ENCODE results near the gene RCE1.

Gene RCE1

DNA sequence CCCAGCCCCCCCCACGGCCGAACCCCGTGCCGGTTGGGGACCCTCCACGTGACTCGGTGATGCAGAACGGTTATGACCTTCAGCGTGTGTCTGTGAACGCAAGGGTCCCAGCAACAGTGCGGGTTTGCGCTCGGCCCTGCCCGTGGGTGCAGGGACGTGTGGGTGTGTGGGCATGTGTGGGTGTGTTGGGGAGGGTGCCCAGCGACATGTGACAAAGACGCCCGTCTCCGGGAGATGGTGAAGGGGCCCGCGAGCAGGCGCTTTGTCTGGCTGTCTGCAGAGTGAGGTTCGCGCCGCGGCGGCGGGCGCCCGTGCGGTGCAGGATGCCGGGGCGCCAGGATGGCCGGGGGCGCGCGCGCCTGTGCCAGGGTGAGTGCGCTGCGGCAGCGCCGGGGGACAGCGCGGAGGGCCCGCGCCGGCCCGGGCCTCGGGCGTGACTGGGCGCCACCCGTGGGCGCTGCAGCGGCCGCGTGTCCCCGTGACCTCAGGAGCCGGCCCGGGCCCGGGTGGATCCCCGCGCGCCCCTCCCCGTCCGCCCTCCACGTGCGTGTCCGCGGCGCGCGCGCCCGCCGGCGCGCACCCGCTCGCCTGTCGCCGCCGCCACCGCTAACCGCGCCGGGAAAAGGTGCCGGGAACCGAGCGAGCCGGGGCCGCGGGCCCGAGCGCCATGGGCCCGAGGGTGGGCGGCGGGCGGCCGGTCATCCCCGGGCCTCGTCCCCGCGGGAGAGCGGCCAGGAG, 13.4 kb downstream of the RCE1 start, which contains the start of gene LRFN4:
TSS of gene LRFN4 (plus strand) at position 569 of the 738 bp plus-strand sequence. CDS start 681 bp downstream, outside the sequence.
- no peak for DNase-seq (ENCODE audit: low read depth)

DNA sequence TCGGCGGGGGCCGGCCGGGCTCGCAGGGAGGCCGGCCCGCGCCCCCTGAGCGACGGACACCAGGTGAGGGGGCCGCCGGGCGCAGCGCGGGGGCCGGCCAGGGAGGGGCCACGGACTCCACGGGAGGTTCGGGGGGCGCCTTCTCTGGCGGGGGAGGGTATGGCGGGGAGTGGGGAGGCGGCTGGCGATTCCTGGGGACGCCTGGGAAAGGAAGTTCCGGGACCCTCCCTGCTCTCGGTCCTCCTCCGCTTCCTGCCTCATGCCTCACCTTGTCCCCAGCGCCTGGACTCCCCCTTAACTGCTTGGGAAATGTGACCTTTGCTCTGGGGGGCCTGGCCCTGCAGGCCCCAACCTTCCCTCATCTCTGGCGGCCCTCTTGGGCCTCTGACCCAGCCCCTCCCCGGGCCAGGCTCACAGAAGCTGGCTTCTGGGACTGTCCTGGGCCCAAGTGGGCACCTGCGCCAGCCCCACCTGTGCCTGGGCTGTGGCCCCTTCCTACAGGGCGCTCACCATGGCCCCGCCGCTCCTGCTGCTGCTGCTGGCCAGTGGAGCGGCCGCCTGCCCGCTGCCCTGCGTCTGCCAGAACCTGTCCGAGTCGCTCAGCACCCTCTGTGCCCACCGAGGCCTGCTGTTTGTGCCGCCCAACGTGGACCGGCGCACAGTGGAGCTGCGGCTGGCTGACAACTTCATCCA, 14.1 kb downstream of the RCE1 start:
- DNase-seq (ENCODE audit: low read depth) = no peak

DNA sequence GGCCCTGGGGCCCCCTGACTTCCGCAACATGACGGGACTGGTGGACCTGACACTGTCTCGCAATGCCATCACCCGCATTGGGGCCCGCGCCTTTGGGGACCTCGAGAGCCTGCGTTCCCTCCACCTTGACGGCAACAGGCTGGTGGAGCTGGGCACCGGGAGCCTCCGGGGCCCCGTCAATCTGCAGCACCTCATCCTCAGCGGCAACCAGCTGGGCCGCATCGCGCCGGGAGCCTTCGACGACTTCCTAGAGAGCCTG, 14.6 kb downstream of the RCE1 start:
- no peak for DNase-seq (ENCODE audit: low read depth)

DNA sequence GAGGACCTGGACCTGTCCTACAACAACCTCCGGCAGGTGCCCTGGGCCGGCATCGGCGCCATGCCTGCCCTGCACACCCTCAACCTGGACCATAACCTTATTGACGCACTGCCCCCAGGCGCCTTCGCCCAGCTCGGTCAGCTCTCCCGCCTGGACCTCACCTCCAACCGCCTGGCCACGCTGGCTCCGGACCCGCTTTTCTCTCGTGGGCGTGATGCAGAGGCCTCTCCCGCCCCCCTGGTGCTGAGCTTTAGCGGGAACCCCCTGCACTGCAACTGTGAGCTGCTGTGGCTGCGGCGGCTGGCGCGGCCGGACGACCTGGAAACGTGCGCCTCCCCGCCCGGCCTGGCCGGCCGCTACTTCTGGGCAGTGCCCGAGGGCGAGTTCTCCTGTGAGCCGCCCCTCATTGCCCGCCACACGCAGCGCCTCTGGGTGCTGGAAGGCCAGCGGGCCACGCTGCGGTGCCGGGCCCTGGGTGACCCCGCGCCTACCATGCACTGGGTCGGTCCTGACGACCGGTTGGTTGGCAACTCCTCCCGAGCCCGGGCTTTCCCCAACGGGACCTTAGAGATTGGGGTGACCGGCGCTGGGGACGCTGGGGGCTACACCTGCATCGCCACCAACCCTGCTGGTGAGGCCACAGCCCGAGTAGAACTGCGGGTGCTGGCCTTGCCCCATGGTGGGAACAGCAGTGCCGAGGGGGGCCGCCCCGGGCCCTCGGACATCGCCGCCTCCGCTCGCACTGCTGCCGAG, 15.1 kb downstream of the RCE1 start:
- DNase-seq (ENCODE audit: low read depth) = no peak

DNA sequence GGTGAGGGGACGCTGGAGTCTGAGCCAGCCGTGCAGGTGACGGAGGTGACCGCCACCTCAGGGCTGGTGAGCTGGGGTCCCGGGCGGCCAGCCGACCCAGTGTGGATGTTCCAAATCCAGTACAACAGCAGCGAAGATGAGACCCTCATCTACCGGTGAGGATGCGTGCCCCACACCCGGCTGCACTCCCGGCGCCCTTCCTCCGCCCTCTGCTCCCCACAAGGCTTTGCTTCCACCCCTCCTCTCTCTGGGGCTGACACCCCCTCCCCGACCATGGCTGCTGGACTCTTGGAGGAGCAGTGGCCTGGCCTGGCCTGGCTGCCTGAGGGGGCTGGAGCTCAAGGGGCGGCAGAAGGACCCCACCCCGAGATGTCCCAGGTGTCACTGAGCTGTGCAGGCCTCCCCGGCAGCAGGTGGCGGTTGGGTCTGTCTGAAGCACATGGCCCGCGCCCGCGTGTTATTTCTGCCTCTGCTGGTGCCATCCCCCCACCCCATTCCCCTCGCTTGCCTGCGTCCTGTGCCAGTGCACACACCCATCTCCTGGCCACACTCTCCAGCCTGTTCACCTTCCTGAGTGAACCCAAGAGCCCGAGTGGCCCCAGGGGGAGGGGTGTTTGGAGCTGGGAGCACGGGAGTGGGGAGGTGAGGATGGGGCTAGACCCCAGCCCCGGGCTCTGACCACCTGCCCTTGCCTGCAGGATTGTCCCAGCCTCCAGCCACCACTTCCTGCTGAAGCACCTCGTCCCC, 15.9 kb downstream of the RCE1 start:
- DNase-seq (ENCODE audit: low read depth) = no peak

DNA sequence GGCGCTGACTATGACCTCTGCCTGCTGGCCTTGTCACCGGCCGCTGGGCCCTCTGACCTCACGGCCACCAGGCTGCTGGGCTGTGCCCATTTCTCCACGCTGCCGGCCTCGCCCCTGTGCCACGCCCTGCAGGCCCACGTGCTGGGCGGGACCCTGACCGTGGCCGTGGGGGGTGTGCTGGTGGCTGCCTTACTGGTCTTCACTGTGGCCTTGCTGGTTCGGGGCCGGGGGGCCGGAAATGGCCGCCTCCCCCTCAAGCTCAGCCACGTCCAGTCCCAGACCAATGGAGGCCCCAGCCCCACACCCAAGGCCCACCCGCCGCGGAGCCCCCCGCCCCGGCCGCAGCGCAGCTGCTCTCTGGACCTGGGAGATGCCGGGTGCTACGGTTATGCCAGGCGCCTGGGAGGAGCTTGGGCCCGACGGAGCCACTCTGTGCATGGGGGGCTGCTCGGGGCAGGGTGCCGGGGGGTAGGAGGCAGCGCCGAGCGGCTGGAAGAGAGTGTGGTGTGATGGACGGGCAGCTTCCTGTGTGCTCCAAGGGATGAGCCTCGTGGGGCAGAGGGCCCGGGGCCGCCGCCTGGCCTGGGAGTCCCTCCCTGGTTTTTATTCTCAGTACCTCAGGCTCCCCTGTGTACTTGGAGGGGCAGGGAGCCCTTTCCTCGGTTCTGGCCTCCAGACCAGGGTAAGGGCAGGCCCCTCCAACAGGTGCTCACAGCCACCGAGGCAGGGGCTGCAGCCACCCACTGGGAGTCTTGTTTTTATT, 16.6 kb downstream of the RCE1 start:
- DNase-seq (ENCODE audit: low read depth) = no peak

DNA sequence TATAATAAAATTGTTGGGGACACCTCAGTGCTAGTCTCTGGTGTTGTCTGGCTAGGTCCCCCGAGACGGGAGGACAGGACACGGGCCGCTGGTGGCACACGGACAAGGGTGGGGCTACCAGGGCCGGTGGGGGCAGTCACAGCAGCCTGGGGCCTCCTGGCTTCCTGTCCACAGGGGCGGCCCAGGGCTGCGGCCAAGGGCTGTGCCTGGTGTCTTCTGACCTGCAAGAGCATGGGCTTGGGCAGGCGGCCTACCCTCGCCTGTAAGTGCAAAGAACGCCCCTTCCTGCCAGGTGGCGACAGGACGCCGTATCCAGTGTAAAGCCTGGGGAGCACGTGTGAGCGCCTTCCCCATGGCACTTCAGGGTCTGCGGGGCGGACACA, 17.2 kb downstream of the RCE1 start:
- DNase-seq (ENCODE audit: low read depth) = no peak

DNA sequence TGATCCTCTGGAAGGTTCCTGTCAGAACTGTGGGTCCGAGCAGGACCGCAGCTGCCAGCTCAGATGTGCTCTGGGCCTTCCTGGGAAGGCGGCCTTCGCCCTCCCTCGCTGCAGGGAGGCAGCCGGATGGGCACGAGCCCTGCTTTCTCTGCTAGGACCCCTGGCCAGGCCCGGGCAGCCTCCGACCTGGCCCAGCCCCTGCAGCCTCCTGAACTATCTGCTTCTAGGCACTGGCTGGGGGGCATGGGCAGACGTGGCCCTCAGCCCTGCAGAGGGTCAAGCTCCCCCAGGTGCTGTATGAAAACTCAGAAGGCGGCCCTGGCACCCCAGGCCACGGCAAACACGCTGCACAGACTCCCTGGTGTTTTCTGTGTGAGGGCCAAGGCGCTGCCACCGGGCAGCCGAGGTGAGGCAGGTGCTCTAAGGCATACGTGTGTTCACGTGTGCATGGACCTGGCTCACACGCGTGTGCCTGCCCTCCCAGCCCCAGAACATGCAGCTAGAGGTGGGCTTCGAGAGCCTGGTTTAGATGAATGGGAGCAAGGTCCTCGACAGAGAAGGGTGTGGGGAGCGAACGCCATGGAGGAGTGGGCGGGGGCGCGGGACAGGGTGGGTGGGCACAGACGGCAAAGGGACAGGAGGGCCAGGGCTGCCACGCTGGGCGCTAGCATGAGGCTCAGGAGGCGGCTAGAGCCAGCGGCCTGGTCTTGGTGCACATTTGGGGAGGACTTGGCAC, 18.0 kb downstream of the RCE1 start:
- DNase-seq (ENCODE audit: low read depth) = no peak

DNA sequence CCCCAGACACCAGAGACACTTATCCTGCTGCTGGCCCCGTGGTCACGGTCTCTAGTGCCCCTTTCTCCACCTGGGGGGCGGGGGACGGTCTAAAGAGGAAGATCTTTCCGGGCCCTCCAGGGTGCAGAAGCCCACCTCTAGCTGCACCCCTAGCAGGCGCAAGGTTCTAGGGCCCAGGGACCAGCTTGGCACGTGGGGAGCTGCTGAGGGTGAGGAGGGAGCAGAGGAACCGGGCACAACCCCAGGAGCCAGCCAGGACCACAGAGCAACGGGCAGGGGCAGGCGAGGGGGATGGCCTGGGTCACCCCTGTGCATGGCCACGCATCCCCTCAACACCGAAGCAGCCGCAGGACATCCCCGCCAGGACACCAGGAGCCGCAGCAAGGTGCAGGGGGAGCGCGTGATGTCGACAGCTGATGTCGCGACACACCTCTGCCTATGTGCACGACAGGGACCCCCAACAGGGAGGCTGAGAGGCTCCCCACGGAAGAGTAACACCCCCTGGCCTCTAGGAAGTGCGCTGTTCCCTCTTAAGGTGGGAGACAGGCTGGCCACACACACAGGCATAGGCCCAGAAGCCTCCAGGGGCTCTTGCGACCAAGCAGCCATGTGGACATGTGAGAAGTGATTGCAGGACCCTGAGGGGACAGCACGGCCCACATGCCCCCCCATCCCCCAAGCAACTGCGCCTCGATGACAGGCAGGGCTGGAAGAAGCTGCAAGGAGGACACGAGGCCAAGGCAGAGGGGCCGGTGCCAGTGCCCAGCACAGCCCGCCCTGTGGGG, 18.7 kb downstream of the RCE1 start:
- DNase-seq (ENCODE audit: low read depth) = no peak

DNA sequence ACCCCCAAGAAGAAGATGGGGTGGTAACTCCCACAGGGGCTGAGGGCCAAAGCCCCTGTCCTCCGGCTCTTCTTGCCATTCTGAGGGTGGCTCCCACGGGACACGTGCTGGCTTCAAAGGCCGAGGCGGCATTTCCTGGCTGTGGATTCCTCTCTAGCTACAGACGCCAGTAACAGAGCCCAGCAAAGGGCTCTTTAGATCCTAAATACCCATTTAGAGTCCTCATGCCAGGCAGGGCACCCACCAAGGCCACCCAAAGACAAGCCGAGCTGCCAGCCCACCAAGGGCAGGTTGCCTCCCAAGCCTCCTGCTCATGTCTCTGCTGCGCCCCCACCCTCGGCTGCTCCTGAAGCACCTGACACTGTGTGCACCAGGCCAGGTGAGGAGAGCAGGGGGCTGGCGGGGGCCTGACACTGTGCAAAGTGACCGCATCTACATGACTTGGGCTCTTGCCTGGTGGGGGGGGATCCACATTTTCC, 19.4 kb downstream of the RCE1 start:
- no peak for DNase-seq (ENCODE audit: low read depth)

DNA sequence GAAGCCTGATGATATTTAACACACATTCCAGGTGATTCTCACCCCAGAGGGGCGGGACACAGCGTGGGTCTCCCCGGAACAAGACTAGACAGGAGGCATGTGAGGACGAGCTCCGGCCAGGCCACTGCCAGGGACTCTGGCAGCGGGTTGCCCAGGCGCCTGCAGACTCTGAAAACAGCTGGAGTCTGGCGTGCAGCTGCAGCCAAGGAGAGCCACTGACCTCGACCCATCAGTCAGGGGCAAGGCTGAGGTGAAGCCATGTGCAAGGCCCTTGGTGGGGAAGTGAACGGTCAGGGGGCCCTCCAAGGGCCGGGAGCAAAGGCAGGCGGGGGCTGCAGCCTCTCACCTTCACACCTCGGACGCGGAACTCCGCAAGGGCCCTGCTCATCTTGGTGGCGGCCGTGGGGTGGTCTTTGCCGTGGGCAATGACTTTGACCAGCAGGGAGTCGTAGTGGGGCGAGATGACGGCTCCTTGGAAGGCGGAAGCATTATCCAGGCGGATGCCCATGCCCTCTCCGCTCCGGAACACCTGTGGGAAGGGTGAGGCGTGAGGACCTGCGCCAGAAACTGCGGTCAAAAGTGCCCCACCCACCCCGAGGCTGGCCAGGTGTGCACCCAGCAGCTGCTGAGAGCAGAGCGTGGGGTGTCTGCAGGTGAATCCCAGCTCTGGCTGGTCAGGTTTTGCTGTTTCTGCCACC, 20.3 kb downstream of the RCE1 start:
- DNase-seq (ENCODE audit: low read depth) = no peak

DNA sequence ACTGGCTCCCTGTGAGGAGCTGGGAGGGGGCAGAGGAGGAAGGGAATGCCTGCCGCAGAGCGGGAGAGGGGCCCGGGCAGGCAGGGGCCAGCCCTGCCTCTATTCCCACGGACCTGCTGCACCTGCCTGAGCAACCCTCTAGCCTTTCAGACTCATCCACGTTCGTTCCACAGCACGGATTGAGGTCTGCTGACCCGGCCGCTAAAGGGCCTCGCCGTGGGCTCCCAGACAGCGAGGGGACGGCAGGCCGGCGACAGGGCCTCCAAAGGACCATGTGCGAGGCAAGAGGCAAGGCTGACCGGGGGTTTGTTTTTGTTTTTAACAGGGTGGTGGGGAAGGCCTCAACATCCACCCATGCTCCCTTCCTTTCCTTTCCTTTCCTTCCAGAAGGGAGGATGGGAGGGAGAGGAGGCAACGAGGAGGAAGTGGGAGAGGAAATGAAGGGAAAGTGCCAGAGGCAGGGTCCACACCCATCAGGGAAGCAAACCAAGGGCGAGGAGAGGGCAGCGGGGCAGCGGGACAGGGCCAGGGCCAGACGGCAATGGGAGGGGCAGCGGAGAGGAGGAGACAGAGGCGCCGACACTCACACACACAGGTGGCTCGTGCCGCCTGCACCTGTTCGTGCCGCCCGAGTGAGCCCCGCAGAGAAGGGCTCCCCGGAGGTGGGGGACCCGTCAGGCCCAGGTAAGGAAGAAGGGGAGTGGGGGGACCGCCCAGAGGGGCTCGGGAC, 21.1 kb downstream of the RCE1 start:
- DNase-seq (ENCODE audit: low read depth) = no peak

DNA sequence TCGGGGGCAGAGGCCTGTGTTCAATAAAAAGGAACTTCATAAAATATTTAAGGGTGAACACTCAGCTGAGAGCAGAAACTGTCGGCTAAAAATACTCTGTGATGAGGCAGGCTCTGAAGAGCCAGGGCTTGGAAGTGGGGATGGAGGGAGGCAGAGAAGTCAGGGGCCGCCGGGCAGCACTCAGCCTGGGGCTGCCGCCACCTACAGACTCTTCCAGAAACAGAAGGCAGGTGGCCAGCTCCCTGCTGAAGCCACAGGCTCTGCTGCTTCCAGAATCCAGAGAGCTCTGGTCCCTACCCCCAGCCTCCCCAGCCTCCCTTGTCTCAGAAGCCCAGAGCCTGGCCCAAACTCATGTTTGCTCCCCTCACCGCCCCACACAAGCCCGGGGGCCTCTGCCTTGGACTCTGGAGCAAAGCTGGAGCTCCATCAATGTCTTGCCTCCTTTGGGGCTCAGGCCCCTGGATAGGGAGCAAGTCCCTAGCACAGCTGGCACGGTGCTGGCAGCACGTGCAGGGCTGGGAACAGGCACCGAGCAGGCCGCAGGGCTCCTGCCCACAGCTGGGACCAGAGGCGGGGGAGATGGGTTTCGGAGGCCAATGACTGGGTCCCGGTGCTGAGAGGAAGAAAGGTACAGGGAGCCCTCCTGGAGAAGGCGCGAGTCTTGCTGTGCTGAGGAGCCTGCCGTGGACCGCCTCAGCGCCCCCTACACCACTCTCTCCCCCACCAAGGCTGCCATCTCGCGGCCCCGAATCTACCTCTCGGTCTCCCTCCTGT, 21.9 kb downstream of the RCE1 start:
- no peak for DNase-seq (ENCODE audit: low read depth)

DNA sequence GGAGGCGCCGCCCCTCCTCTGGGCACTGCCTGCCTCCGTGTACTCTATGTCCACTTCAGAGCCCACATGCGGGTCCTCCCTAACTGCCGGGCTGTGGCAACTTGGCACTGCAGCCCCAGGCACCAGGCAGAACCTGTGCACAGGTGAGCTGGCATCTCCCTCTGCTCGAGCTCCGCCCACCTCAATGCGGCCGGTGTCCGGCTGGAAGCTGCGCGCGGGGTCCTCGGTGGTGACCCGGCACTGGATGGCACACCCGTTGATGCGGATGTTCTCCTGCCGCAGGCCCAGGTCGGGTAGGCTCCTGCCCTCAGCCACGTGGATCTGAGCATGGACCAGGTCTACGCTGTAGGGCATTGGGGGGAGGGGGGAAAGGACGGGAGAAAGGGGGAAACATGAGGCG, 22.8 kb downstream of the RCE1 start:
- DNase-seq (ENCODE audit: low read depth) = no peak

DNA sequence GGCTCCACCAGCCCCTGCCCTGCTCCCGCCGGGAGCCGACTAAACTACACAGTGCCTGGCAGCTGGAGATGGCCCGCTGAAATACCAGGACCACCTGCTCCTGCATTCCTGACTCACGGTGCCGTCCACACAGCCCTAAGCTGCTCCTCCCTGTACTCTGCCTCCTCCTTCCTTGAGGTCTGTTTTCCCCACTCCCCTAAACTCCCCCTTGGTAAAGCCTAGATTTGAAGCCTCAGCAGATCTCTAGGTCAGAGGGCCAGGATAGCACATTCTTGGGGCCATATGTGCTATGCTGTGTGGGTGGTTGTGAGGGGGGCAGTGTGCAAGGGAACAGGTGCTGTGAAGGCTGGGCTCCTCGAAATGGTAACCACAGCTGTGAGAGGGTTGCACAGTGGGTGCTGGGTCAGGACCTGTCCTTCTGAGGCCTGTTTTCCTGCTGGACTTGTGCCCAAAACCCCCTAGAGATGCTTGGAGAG, 23.3 kb downstream of the RCE1 start:
- DNase-seq (ENCODE audit: low read depth) = no peak

DNA sequence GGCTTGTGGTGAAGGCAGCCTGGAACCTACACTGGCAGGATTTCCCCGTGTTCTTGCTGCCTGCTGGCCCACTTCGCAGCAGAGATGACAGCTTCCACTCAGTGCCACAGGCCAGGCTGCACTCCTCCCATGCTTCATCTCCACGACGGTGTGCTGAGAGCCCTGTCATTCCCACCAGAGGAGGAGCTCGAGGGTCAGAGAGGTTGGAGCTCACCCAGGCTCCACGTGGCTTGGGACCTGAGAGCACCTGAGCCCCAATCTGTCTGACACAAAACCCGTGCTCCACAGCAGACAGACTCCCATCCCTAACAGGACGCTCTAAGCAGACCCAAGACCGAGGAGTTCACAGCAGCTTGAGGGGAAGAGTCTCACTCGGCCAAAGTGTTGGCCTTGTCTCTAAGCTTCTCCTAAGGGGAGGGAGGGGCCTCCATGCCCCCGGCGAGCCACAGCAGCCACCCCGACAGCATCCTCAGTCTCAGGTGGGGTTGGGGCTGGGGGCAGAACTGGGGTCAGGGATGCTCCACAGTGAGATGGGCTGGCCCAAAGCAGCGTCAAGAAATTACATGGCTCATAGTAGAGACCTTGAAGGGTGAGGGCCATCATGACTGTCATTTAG, 24.3 kb downstream of the RCE1 start:
- no peak for DNase-seq (ENCODE audit: low read depth)

DNA sequence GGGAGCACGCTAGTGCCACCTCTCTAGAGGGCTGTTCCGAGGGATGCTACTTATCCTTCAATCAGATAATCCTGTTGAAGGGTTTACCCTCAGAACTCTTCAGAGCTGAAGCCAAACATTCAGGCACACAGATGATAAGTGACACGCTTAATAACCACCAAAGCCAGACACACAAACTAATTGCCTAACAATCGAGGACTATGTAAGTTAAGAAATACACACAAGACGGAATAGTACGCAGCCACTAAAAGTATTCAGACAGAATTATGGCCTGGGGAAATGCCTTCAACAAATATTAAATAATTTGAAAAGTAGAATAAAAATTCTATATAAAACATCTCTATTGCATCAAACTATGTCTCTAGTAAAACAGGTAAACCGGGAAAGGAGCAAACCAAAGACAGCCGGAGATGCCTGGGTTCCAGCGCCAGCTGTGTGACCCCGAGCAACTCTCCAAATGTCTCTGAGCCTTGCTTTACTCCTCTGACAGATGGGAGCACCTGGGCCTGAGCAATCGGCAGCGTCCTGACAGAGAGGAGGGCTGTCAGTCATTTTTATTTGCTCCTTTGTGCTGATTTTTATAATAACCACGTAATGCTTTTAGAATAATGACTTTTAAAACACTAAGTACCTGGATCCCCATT, 25.0 kb downstream of the RCE1 start:
- DNase-seq (ENCODE audit: low read depth) = no peak

Measured in fibroblast of gingiva (primary cell).